ENCODE results near the gene DLX1.
"Not testable (repeated sequence)": the region's sequence is repeated elsewhere in the genome, so short reads cannot be mapped to it uniquely, and the experiment has no call there.

Gene DLX1

DNA sequence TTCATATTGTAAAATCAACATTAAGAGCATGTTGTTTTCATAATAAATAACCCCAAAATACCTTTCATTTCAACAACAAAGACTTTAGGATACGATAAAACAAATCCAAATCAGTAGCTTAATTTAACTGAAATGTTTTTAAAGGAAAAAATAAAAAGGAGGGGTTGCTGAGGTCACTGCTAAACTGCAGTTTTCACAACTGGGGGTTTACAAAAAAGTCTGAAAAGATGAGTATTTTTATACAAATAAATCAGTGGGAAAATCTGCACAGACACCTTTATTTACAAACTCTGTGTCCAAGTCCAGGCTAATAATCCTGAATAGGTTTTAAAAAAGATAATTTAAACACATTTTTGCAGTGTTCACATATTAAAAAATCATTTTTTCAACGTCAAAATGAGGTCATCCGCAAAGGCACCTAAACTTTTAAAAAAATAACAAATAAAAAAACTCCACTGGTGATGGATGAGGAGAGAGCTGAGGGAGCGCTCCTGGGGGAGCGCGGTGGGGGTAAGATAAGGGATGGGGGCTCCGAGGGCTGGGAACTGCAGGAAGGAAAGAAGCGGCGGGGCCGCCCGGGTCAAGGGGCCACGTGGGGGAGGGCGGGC is 14.3 kb downstream of the DLX1 start:
- FAIRE-seq: no peak

DNA sequence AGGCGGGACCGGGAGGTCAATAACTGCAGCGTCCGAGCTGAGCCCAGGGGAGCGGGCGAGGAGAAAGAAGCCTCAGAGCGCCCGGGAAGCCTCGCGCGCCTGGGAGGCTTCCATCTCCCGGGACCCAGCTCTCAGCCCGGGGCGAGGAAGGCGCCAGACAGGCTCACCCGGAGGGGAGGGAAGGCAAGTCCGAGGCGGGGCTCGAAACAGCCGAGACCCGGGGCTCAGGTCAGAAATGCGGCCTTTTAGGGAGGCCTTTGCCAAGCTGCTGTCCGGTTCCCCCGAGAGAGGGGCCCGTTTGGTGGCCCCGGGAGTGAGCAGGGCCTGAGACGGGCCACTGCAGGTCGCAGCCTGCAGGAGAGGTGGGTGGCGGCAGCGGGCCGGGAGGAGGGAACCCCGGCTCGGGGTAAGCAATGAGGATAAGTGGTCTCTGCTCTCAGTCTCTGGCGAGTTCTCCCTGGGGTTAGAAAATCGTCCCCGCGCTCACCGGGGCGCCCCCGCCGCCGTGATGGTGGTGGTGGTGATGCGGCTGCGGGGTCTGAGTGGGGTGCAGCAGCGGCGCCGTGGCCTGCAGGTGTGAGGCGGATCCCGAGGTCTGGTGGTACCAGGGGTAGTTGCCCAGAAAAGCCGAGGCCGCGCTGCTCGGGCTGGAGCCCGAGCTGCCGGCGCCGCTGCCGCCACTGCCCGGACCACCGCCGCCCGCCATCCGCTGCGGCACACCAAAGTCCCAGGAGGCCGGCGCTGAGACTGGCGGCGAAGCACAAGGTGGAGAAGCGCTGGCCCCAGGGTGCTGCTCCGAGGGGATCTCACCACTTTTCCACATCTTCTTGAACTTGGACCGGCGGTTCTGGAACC is 15.0 kb downstream of the DLX1 start:
- FAIRE-seq: no peak

DNA sequence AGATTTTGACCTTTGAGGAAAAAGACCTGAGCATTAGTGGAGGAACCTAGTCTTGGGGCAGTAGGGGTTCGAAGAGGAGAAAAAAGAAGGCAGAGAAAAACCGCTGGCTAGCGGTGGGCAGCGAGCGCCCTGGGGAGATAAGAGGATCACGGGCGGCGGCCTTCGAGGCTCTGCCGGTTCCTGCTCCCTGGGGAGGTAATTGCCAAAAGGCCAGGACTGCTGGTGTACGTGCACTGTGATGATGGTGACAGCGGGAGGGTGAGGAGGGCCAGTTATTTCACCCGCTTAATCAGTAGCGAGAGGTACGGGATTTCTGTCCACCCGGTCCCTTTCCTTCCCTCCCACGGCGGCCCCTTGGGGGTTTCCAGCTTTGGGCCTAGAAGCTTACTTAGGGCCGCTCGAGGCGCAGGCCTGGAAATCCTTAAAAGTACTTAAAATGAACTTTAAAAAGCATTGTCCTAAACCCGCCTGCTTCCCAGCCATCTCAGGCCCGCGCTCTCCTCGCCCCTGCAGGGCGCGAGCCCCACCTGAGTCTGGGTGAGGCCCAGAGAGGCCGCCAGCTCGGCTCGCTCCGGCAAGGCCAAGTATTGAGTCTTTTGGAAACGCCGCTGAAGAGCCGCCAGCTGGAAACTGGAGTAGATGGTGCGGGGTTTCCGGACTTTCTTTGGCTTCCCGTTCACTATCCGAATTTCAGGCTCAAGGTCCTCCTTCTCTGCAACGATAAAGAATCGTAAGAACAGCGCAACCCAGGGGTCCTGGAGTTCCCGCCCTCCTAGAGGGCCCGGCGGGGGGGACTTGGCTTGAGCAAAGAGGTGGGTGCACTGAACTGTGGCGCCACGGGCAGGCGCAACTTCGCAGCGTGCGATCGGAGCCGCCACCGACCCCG is 15.9 kb downstream of the DLX1 start:
- FAIRE-seq: no peak

DNA sequence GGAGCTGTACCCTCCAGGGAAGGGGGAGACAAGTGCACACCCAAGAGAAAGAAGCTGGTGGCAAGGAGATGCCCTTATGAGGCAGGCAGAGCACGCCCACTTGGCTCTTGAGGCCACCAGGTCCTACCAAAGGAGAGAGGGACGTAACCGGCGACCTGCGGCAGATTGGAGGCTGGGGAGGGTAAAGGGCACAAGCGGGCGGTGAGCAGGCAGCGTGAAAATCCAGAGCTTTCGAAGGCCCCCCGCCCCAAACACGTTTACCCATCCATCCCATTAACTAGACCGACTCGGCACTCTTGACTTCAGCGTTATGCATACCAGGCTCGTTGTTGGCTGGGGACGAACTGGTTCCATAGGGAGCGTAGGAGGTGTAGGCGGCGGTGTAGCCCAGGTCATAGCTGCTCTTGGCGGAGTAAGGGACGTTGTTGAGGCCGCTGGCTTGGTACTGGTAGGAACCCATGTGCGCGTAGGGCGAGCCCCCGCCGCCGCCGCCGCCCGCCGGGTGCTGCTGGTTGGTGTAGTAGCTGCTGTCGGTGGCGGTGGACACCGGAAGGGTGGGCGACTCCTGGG is 16.6 kb downstream of the DLX1 start:
- no peak for FAIRE-seq

DNA sequence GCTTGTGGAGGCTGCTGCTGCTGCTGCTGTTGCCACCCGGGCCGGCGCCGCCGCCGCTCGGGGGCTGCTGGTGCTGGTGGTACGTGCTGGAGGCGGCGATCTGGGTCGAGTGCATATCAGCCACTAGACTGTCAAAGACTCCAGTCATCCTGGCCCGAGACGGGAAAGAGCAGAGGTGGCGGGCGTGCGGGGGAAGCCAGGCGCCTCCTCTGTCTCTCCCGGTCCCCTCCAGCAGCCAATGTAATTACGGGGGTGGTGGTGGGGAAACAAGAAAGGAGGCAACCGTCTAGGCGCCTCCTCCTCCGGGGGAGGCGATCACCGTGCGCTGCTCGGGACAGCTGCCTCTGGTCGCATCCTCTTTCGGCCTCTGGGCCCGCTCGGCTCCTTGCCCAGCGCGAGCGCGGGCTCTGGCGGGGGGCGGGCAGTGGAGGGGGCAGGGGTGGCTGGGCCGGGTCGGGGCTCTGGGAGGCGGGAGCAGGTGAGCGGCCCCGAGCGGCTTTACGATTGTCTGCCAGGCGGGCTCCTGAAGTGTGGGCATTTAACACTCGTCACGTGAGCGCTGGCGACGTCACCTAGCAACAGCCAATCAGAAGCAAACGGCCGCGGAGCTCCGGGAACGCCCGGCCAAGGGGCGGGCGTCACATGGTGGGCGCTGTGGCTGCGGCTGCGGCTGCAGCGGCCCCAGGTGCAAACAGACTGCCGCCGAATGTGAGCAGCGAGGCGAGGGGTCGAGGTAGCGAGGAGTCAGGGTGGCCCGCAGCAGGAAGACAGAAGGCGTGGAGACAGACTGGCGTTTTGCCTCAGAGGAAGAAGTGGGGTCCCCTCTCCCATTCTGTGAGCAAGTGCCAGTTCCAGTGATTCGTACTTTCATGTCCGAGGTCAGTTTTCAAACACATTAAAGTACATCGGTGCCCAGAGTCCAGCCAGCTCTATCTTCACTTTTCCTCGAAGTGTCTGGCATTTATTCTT is 17.4 kb downstream of the DLX1 start, which contains the start of gene DLX2:
DLX2 (minus strand) TSS at position 510 of the 969 bp plus-strand sequence; CDS start at position 148, 362 bp downstream.
- no peak for FAIRE-seq

DNA sequence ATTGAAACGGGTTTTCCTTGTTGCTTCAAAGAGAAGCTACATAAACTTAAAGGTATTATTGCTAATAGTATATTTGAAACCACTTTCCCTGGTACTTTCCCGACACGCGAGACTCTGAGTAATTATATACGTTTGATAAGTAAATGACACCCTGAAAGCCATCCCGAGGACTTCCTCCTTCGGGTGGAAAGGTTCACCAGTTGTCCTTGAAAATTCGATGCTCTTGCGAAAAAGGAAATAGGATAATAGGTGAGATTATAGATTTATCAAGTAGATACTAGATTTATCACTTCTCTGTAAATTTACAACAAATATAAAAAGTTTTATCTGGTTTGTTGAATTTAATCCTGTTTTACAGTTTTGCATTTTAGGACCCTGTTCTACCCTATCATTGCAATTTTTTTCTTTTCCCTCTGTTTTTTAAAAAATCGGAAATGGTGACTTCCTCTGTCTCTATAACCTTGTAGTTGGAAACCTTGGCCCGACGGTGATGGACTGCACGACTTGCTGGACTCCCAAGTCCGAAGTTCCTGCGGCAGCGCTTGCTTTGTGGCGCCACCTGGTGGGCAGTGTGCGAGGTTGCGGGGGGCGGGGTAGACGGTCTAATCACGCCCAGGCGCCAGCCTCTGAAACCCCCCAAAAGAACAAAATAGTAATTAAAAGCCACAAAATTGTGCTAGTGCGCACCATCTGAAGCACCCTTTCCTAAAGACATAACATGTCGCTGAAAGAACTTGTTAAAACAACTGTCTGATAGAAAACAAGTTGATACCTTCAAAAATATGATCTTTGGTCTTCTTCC is 18.4 kb downstream of the DLX1 start:
- FAIRE-seq: no peak

DNA sequence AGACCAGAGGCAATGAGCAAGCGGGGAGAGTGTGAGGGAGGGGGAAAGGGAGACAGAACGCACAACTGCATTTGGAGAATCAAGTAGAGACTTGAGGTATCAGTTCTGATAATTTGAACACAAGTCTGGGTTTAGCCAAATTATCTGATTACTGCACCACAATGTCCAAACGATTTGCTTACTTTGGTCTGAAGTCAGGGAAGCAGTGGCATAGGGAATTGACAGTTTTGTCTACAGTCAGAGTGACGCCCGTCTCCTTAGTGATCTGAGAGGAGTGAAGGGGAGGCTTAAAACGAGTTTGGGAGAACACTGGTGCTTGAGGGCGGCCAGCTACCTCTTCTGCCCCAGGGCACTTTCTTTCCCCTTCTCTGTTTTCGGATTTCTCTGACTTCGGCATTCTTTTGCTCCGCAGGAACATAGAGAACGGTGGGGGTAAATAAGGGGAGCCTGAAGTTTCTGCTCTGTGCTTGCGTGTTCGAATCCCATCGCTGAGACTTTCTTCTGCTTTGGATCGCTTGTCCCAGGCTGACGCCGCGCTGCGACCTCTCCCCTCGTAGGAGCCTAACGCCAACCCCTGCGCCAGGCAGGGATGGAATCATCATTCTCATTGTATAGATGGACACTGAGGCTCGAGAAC is 20.3 kb downstream of the DLX1 start:
- FAIRE-seq: no peak

DNA sequence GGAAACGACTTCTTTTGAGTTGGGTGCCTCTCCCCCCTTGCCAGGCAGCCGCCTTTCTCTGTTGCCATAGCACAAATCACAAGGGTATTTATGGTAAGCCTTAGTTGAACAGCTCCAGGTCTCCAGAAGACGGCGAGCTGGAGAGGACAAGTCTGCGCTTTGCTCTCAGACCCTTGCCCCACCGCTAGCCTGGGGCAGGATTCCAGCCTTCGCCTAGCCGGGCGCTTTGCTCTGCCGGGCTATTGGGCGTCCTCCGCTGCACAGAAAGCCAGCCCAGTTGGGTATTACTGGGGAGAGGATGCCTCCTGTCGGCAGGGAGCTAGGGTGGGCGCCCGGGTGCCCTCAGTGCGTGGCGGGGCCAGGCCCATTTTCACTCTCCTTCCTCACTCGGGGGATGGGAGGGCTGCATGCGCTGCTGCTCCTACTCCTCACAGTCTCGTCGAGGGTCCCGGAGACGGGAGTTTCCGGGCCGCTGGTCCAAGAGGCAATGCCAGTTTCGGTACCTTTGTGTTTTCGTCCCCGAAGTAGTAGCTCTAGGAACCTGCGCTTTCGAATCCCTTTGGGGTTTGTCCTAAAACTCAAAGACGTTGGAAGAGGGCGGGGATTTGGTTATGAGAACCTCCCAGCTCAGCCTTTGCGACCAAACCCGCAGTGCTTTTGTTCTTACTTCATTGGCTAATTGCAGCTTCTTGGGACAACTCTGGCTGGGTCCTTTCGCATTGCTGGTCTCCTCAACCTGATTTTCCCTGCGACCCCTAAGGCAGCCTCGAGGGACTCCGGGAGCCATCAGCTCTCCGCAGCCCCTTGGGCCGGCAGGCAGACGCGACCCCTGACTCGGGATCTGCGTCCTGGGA is 21.0 kb downstream of the DLX1 start:
- FAIRE-seq: no peak

DNA sequence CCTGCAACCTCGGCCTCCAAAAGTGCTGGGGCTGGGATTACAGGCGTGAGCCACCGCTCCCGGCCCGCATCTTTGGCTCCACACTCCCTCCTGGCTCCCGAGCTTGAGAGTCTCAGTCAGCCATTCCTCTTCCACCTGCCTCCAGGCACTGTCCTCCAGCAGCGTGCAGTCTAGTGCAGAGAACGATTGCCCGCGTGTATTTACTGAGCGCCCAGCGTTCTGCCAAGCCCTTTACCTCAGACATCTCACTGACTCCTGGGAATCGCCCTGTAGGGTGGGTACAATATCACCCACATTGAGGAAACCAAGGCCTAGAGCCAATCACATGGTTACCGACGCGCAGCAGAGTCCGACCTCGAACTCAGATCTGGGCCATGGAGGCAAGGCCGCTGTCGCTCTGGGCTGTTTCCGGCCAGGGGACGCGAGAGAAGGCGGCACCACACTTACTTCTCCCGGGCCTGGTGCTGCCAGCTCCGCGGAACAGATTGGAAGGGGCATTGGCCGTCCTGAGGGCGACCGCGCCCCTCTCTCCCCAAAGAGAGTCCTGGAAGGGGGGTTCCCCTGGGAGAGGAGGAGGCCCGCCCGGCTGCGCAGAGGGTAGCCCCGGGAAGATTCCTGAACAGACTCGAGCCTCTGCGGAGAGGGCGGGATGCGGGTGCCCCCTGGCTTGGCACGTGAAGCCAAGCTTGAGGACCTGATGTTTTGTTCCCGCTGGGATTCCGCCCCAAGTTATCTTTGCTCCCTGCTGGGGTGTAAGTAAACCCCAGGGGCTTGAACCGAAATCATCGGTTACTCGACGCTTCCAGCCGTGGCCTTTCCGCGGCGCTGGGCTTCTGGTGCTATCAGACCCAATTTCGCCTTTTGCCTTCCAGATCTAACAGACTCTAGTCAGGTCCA is 22.6 kb downstream of the DLX1 start:
- no peak for FAIRE-seq

DNA sequence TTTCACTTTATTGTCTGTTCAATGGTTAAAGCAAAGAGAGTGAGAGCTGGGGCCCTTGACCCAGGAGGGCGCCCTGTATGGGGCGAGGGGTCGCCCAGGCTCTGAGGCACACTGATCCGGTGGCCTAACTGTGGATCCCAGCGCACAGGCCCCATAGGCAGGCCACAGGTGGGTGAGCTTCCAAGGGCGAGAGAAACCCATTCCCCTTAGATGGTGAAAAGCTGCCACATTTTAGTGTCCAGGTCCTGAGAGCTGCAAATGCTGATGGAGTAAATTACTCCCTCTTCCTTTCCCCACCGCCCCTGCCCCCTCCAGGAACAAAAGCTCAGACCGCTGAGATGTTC is 23.3 kb downstream of the DLX1 start:
- FAIRE-seq: no peak

DNA sequence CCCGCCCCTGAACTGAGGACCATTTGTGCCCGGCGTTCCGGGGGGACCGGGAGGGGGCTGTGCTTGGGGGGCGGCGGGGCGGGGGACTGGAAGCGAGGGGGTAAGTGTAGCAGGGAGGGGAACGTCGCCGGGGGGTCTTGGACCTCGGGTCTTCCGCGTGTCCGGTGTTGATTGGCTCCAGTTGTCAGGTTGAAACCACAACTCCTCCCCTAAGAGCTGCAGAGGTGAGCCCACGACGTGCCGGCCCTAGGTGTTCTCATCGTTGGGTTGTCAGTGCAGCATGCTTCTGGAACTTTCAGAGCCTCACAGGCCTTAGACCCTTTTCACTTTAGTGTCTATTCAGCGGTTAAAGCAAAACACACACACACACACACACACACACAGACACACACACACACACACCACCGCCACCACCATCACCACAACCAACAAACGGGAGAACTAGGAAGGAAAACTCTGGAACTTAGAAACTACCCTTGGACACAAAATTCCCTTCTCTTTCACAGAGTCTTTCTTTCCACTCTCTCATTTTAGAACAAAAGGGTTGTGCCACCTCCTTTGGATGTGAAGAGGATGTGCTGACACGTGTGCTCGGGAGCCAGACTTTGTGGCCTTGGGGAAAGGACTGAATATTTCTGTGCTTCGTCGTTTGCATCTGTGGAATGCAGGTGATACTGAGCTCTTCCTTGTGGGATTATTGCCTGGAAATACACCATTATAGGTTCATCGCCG is 24.1 kb downstream of the DLX1 start:
- no peak for FAIRE-seq

DNA sequence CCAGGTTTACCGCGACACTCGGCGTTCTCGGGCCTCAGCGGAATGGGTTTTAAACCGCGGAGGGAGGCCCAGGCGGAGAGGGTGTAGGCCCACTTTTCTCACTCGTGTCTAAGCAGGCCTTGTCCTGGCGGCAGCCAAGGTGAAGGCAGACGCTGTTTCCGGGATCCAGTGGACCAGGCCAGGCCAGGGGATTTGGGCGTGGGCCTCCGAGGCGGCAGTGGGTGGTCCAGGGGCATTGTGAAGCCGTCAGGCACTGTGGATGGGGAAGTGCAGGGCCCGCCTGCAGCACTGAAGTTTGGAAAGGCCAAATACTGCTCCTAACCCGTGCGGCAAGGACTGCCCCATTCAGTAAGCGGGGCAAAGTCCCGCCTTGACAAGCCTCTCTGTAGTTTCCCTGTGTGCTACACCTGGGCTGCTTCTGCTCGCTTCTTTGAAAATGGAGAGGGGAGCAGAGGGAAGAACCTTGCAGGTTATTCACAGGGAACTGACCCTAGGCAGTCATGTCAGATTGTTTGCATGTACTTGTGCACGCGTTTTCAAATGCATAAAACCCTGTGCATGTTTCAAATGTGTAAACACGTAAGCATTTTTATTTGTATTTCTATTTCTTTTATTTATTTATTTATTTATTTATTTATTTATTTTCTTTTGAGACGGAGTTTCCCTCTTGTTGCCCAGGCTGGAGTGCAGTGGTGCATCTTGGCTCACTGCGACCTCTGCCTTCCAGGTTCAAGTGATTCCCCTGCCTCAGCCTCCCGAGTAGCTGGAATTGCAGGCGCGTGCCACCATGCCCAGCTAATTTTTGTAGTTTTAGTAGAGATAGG is 24.9 kb downstream of the DLX1 start:
- FAIRE-seq: no peak

DNA sequence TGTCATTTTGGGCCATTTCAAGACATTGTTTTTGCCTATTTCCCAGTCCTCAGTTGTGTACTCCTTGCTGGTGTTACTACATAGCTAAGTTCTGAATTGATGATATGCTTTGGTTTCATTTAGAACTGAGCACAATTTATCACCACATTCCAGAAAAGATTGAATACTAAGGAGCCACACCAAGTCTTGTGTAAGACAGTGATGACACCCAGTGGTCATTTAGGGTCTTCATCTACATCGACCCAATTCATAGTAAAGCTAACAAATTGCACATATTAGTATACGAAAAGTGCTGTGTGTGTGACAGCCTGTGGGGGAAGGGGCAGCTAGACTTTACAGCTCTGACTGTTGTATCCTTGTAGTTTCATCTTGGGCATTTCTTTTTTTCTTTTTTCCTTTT is 28.3 kb downstream of the DLX1 start:
- no peak for FAIRE-seq

DNA sequence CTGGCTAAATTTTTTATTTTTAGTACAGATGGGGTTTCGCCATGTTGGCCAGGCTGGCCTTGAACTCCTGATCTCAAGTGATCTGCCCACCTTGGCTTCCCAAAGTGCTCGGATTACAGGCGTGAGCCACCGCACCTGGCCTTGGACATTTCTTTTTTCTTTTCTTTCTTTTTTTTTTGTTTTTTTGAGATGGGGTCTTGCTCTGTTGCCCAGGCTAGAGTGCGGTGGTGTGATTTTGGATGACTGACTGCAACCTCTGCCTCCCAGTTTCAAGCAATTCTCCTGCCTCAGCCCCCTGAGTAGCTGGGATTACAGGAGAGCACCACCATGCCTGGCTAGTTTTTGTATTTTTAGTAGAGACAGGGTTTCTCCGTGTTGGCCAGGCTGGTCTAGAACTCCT is 28.9 kb downstream of the DLX1 start:
- not testable (repeated sequence) for FAIRE-seq

DNA sequence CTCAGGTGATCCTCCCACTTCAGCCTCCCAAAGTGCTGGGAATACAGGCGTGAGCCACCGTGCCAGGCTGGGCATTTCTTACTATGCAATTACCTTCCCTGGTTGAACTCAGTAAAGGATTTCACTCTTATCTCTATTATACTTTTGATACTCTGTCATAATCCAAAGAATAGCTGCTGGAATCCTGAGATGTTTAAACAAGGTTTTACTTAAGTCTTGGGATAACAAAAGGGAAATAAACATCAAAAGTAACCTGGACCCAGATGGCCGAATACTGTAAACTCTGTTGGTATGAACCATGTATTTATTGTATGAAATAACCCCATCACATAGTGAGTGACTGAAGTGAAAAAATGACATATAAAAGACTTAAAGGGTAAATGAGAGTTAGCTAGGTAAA is 29.3 kb downstream of the DLX1 start:
- no peak for FAIRE-seq

DNA sequence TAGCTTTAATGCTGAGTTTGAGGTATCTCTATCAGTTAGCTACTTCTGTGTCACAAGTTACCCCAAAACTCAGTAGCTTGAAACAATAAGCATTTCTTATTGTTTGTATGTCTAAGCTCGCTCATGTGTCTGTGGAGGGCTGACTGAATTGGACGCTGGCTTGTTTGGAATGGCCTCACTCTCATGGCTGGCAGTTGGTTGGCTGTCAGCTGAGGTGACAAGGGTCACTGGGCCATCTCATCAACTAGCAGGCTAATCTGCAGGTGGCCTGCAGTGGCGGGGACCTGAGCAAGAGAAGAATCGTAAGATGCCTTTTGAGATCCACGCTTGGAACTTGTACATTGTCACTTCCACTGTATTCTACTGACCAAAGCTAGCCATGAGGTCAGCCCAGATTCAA is 30.8 kb downstream of the DLX1 start:
- FAIRE-seq: no peak

DNA sequence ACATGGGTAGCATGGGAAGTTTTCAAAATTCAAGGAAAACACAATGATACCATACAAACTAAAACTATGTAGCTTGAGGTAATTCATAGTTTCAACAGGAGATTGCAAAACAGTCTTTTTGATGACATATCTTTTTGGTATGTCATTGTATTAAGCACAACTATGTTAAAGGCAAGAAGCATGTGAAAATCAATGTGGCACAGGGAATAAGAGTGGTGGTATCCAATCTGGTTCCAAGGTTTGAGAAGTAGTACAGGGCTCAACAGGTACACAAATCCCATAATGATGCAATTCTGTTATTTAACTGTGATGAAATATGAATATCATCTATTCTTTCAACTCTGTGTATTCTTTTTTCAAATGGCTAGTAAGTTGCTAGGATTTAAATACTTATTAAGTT is 33.8 kb downstream of the DLX1 start:
- FAIRE-seq: no peak

Data from islet of Langerhans (tissue), 1 donor.